Lung (tissue), 12 donors: ENCODE results near the gene KBTBD12. TPM values are rescaled to one million over a fixed set of nuclear protein-coding genes. Genes with fewer than 3 reads are reported as not detected.

ENCODE experiments used
- ATAC-seq: fragments of 200-7000 bp; cut with Tn5 transposase; one replicate; pipeline ENCODE4 v1.9.1; 2020; ENCODE audit warnings: moderate number of reproducible peaks; ENCODE audit not compliant: insufficient read depth, low FRiP score
- DNase-seq, 3 donors: peaks; one replicate each; pipeline ENCODE4 v3.0.0-alpha.2; 2013 to 2017
- H3K27ac ChIP-seq, 2 donors: one replicate each; pipeline ENCODE4 v1.5.1; 2013; ENCODE audit warnings: mild to moderate bottlenecking in 2 of 2, moderate library complexity in 2 of 2, control low read depth in 1 of 2, inconsistent platforms in 1 of 2, low read depth in 1 of 2, low read length in 1 of 2
- H3K27me3 ChIP-seq, 3 donors: one replicate each; pipeline ENCODE4 v1.5.1; 2013; ENCODE audit warnings: low read length in 2 of 3; ENCODE audit not compliant: control insufficient read depth in 3 of 3, insufficient read depth in 3 of 3
- H3K36me3 ChIP-seq, 4 donors: one replicate each; pipeline ENCODE4 v1.5.1; 2013; ENCODE audit warnings: low read length in 4 of 4, mild to moderate bottlenecking in 1 of 4, moderate library complexity in 1 of 4; ENCODE audit not compliant: control insufficient read depth in 4 of 4, insufficient read depth in 4 of 4
- H3K4me1 ChIP-seq, 5 donors: one replicate each; pipeline ENCODE4 v1.5.1; 2013; ENCODE audit warnings: low read length in 5 of 5, mild to moderate bottlenecking in 2 of 5, moderate library complexity in 1 of 5; ENCODE audit not compliant: control insufficient read depth in 5 of 5, insufficient read depth in 5 of 5
- H3K4me3 ChIP-seq: one replicate; pipeline ENCODE4 v1.5.1; 2013; ENCODE audit warnings: mild to moderate bottlenecking, control low read depth, moderate library complexity
- H3K9ac ChIP-seq, 2 donors: one replicate each; pipeline ENCODE4 v1.5.1; 2013; ENCODE audit warnings: low read length in 2 of 2, control low read depth in 1 of 2; ENCODE audit not compliant: insufficient read depth in 1 of 2
- H3K9me3 ChIP-seq, 4 donors: one replicate each; pipeline ENCODE4 v1.5.1; 2013; ENCODE audit warnings: low read length in 3 of 4, mild to moderate bottlenecking in 1 of 4, moderate library complexity in 1 of 4; ENCODE audit not compliant: control insufficient read depth in 4 of 4, insufficient read depth in 3 of 4
- WGBS, 2 donors: extraction: QIAGEN DNeasy Blood & Tissue Kit; methylation state at CpG; one replicate each; pipeline ENCODE4 v1.1.7; 2013; 5-methylcytosine and 5-hydroxymethylcytosine counted together
- polyA plus RNA-seq, 2 donors: library from polyadenylated mRNA; stranded (reverse); fragments of 200-250 nt; gene quantifications; one replicate each; pipeline ENCODE4 v1.2.1, GENCODE V29; 2013
- total RNA-seq, 2 donors: library from RNA; depleted of rRNA in 1 of 2; stranded (reverse); fragments of >200 nt in 1 of 2; gene quantifications; one replicate each; pipeline ENCODE4 v1.2.1, GENCODE V29; 2014 to 2021
- TF ChIP-seq, protein P1 (sequence below): IDR thresholded peaks from 2 replicates; pipeline ENCODE4 v1.5.1; 2012; ENCODE audit warnings: mild to moderate bottlenecking; ENCODE audit errors: control extremely low read depth, extremely low read depth
- donor health status: control.
- donor health status: control.
- donor health status: Bipolar disorder and iron deficiency.
- donor health status: healthy.
- donor health status: DM: yes; HTN: yes; CAD: no.

Gene KBTBD12
- total and polyA plus RNA-seq, 4 donors: 0.29 to 3.1 (median 0.62) TPM

DNA sequence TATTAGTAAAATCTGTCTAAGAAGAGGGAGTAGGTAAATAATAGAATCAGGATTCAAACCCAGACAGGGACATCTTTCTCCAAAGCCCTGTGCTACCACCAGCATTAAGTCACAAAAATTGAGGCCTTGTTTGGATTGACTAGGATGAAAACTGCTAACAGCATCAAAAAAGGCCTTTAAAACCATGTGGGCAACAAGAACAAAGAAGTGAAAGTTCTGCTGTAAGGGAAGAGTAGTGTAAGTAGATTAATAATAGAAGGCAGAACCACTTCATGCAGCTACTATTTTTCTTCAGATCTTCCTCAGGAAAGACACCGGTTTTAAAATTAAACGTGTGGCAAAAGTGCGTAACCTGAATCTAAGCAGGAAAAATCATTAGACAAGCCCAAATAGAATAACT is 15.3 kb upstream of the KBTBD12 start:
- ATAC-seq (no peak), DNase-seq (no peak)

GRCh38 chr3:127900536-127900935 is 14.5 kb upstream of the KBTBD12 start:
- H3K9ac ChIP-seq: no peak overlapping the region
- WGBS, 2 donors: 95 to 97% methylated on average over 5 of the region's 5 CpGs
- H3K27me3 ChIP-seq: no peaks in the 10 kb centered on the region
- no peak for ATAC-seq
- H3K9me3 ChIP-seq: no peaks in the 10 kb centered on the region
- no peak overlapping the region for H3K4me3 ChIP-seq
- no peak for DNase-seq
- TF ChIP-seq, protein P1, sequence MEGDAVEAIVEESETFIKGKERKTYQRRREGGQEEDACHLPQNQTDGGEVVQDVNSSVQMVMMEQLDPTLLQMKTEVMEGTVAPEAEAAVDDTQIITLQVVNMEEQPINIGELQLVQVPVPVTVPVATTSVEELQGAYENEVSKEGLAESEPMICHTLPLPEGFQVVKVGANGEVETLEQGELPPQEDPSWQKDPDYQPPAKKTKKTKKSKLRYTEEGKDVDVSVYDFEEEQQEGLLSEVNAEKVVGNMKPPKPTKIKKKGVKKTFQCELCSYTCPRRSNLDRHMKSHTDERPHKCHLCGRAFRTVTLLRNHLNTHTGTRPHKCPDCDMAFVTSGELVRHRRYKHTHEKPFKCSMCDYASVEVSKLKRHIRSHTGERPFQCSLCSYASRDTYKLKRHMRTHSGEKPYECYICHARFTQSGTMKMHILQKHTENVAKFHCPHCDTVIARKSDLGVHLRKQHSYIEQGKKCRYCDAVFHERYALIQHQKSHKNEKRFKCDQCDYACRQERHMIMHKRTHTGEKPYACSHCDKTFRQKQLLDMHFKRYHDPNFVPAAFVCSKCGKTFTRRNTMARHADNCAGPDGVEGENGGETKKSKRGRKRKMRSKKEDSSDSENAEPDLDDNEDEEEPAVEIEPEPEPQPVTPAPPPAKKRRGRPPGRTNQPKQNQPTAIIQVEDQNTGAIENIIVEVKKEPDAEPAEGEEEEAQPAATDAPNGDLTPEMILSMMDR: no peak
- no peaks in the 10 kb centered on the region for H3K4me1 ChIP-seq
- H3K27ac ChIP-seq: no peak overlapping the region
- no peaks in the 10 kb centered on the region for H3K36me3 ChIP-seq

More for the DNA sequence above, 15.3 kb upstream of the KBTBD12 start:
- H3K4me1 ChIP-seq: no peaks in the 10 kb centered on the region
- H3K9me3 ChIP-seq: no peaks in the 10 kb centered on the region
- WGBS, 2 donors: 82 to 84% methylated on average over 3 of the region's 3 CpGs
- TF ChIP-seq, protein P1: no peak
- H3K27ac ChIP-seq: no peak overlapping the region
- H3K27me3 ChIP-seq: no peaks in the 10 kb centered on the region
- H3K9ac ChIP-seq: no peak overlapping the region
- no peak overlapping the region for H3K4me3 ChIP-seq
- no peaks in the 10 kb centered on the region for H3K36me3 ChIP-seq

DNA sequence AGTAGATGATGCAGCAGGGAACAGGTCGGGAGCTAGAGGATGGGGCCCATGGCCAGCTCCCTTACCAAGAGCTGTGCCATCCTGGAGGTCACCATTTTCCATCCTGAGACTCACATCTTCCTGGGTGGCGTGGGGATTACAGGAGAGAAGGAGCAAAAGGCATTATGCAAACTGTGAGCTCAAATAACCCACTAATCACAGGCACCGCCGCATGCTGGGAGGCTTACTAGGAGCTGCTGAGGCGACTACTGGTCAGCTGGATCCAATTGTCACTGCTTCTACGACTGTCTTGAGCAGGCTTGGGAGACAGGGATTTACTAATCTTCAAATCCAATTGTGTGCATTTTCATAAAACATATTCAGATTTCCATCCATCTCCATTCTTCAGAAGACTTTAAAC is 12.5 kb upstream of the KBTBD12 start:
- Histone ChIP-seq H3K27ac (no peak overlapping the region), H3K9ac (no peak overlapping the region), H3K36me3 (no peaks in the 10 kb centered on the region), H3K4me1 (no peaks in the 10 kb centered on the region), H3K9me3 (no peaks in the 10 kb centered on the region), H3K27me3 (no peaks in the 10 kb centered on the region), H3K4me3 (no peak overlapping the region)
- DNase-seq (no peak), ATAC-seq (no peak)
- TF ChIP-seq, protein P1: no peak
- 78 to 91% methylated on average over 6 of the region's 6 CpGs for WGBS, 2 donors

GRCh38 chr3:127903611-127904375 is 11.2 kb upstream of the KBTBD12 start:
- no peak for DNase-seq
- Histone ChIP-seq H3K4me1 (peaks cover 0 to 1% (median 0%) of the 10 kb centered on the region in 5 donors), H3K9me3 (no peaks in the 10 kb centered on the region), H3K27ac (no peak overlapping the region), H3K27me3 (no peaks in the 10 kb centered on the region), H3K4me3 (no peak overlapping the region), H3K36me3 (no peaks in the 10 kb centered on the region), H3K9ac (no peak overlapping the region)
- no peak for ATAC-seq
- 79 to 85% methylated on average over 6 of the region's 6 CpGs for WGBS, 2 donors
- TF ChIP-seq, protein P1: no peak
